ENCODE measurements around the gene PPP1R3F. TPM values are rescaled to one million over a fixed set of nuclear protein-coding genes. Genes with fewer than 3 reads are reported as not detected.
"Not testable (repeated sequence)": the region's sequence is repeated elsewhere in the genome, so short reads cannot be mapped to it uniquely, and the experiment has no call there.

The PPP1R3F gene
- total RNA-seq, 4 donors from 2014 or later: 4.2 to 10.7 (median 8.0) TPM

DNA sequence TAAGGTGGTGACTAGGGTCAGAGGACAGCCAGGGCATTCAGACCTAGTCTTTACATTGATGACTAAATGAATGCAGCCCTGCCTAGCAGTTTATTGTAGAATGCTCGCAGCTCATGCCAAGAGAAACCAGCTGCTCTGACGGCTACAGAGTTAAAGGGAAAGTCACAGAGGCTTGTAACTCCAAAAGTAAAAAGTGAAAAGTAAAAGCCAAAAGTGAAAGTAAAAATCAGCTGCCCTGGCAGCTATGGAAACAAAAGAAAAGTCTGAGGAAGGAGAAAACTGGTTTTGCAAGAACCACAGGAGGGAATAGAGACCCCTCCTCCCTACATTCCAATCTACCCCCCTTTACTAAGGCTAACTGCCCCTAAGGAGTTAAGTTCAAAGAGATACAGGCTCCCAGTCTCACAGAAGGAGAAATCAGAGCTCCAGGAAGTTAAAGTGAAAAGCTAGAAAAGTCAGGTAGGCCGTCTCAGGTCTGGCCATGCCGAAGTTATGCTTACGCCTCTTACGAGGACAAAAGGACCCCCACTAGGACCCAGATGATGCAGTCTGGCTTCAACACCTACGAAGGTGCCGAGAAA is 39.9 kb downstream of the PPP1R3F start:
- peak overlapping the region; percentile 5 to 53 (median 32) for H3K4me3 ChIP-seq
- TF ChIP-seq POLR2A (IDR thresholded peaks at IDR 0.05): no peak
- TF ChIP-seq, protein P1, sequence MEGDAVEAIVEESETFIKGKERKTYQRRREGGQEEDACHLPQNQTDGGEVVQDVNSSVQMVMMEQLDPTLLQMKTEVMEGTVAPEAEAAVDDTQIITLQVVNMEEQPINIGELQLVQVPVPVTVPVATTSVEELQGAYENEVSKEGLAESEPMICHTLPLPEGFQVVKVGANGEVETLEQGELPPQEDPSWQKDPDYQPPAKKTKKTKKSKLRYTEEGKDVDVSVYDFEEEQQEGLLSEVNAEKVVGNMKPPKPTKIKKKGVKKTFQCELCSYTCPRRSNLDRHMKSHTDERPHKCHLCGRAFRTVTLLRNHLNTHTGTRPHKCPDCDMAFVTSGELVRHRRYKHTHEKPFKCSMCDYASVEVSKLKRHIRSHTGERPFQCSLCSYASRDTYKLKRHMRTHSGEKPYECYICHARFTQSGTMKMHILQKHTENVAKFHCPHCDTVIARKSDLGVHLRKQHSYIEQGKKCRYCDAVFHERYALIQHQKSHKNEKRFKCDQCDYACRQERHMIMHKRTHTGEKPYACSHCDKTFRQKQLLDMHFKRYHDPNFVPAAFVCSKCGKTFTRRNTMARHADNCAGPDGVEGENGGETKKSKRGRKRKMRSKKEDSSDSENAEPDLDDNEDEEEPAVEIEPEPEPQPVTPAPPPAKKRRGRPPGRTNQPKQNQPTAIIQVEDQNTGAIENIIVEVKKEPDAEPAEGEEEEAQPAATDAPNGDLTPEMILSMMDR (IDR thresholded peaks at IDR 0.05): no peak
- H3K9me3 ChIP-seq: no peaks in the 10 kb centered on the region
- intact Hi-C loops (cut with DNase I): no loop called here
- WGBS, 2 donors: 0 to 32% methylated on average over 8 of the region's 8 CpGs
- H3K27me3 ChIP-seq: no peaks in the 10 kb centered on the region
- H3K27ac ChIP-seq: peak overlapping the region; percentile 45 to 86 (median 75)
- peaks cover 0 to 21% (median 10%) of the 10 kb centered on the region in 3 donors for H3K4me1 ChIP-seq
- DNase-seq: no peak
- no peaks in the 10 kb centered on the region for H3K36me3 ChIP-seq

DNA sequence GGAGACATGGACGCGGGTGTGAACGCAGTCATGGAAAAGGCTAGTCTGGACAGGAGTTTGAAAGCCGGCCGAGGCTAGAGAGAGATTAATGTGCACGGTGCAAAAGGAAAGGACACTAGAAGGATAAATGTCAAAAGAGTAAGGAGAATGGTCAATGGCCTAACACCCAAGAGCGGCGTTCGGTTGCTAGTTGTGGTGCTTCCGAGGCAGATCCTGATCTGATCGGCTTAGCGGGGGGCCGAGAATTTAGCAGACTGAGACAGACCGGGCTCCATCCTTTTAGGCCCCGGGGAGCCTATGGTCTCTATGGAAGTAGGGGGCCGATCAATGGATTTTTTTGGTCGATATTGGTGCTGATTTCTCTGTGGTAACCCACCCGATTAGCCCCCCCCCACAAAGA is 40.8 kb downstream of the PPP1R3F start:
- no peaks in the 10 kb centered on the region for H3K36me3 ChIP-seq
- WGBS, 2 donors: 73 to 83% methylated on average over 9 to 18 of the region's 18 CpGs
- no peak for DNase-seq
- peaks cover 0 to 21% (median 10%) of the 10 kb centered on the region in 3 donors for H3K4me1 ChIP-seq
- intact Hi-C loops (cut with DNase I): no loop called here
- H3K27me3 ChIP-seq: no peaks in the 10 kb centered on the region
- TF ChIP-seq, protein P1 (IDR thresholded peaks at IDR 0.05): no peak
- no peak for TF ChIP-seq POLR2A (IDR thresholded peaks at IDR 0.05)
- no peak overlapping the region for H3K4me3 ChIP-seq
- H3K27ac ChIP-seq: peak overlapping the region in 2 of 4 donors; percentile 85 to 86
- H3K9me3 ChIP-seq: no peaks in the 10 kb centered on the region

DNA sequence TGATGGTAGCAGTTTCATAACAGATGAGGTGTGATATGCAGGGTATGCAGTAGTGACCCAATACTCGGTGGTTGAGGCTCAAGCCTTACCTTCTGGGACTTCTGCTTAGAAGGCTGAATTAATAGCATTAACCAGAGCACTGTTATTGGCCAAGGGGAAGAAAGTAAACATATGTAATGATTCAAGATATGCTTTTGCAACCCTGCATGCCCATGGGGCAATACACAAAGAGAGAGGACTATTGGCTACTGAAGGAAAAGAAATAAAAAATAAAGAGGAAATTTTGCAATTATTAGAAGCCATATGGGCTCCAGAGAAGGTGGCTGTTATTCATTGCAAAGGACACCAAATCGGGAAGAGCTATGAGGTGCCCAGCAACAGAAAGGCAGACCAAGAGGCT is 42.6 kb downstream of the PPP1R3F start:
- intact Hi-C loops (cut with DNase I): no loop called here
- peaks cover 0 to 21% (median 10%) of the 10 kb centered on the region in 3 donors for H3K4me1 ChIP-seq
- H3K36me3 ChIP-seq: no peaks in the 10 kb centered on the region
- H3K4me3 ChIP-seq: no peak overlapping the region
- TF ChIP-seq, protein P1 (IDR thresholded peaks at IDR 0.05): no peak
- TF ChIP-seq POLR2A (IDR thresholded peaks at IDR 0.05): no peak
- H3K9me3 ChIP-seq: no peaks in the 10 kb centered on the region
- no peak overlapping the region for H3K27ac ChIP-seq
- no peaks in the 10 kb centered on the region for H3K27me3 ChIP-seq
- WGBS, 2 donors: 53 to 84% methylated on average over 2 of the region's 2 CpGs
- DNase-seq: no peak

DNA sequence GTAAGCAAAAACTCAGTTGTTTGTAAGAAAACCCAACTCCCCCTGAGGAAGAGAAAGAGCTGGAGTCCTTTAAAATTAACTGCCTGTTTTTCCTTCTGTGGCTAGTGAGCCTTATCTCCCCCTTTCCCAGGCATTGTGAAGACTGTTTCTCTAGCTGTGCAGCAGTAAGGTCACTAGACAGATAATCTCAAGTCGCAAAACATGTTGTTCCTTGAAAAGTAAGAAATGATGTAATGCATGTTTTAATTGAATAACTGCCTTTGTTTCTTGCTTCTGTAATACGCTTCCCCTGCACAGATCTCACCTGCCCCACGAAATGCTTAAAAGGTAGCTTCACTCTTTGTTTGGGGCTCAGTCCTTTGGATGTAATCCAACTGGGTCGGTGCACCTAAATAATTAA is 46.5 kb downstream of the PPP1R3F start:
- Histone ChIP-seq H3K4me3 (no peak overlapping the region), H3K27ac (no peak overlapping the region), H3K9me3 (no peaks in the 10 kb centered on the region), H3K4me1 (no peaks in the 10 kb centered on the region), H3K36me3 (no peaks in the 10 kb centered on the region), H3K27me3 (no peaks in the 10 kb centered on the region)
- no peak for TF ChIP-seq POLR2A (IDR thresholded peaks at IDR 0.05)
- TF ChIP-seq, protein P1 (IDR thresholded peaks at IDR 0.05): no peak
- intact Hi-C loops (cut with DNase I): no loop called here
- 65 to 67% methylated on average over 4 of the region's 4 CpGs for WGBS, 2 donors
- no peak for DNase-seq

DNA sequence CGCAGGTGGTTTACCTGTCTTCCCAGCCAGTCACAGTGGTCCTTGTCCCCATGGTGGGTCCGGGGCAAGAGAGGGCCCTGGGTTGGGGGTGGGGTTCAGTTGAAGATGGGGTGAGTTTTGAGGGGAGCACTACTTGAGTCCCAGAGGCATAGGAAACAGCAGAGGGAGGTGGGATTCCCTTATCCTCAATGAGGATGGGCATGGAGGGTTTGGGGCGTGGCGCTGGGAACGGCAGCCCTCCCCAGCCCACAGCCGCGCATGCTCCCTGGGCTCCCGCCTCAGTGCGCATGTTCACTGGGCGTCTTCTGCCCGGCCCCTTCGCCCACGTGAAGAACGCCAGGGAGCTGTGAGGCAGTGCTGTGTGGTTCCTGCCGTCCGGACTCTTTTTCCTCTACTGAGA is 52.1 kb downstream of the PPP1R3F start, which contains the start of gene GAGE12J:
Gene GAGE12J, plus strand, starts transcription at position 301 of the 400 bp plus-strand sequence. CDS start 1,157 bp downstream, outside the sequence.
- H3K4me3 ChIP-seq; H3K4me1 ChIP-seq; H3K27me3 ChIP-seq; H3K9me3 ChIP-seq; DNase-seq; H3K36me3 ChIP-seq; intact Hi-C loops (cut with DNase I); H3K27ac ChIP-seq: not testable (repeated sequence)
- WGBS, 2 donors: 100% methylated on average over 1 of the region's 16 CpGs; no CpG with 5 or more reads in 1 of the 2 donors

DNA sequence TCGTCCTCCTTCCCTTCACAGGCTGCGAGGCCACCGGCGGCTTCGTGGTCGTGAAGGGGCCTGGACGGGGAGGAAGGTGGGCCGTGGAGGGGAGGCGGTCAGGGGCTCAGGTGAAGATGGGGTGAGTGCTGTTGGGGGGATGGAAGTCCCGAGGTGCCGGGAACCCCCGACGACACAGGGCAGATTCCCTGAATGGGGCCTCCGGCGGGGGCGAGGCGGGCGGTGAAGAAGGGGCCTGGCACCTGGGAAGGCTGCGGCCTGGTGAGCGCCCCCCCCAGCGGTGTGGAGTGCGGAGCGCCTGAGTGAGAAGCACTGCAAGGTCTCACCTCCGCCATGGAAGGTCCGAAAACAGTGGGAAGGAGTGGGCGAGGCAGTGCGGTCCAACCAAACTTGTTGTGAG is 52.7 kb downstream of the PPP1R3F start:
- DNase-seq; H3K4me3 ChIP-seq; intact Hi-C loops (cut with DNase I); H3K36me3 ChIP-seq; H3K27me3 ChIP-seq; H3K27ac ChIP-seq; H3K4me1 ChIP-seq; H3K9me3 ChIP-seq: not testable (repeated sequence)
- WGBS, 2 donors: no CpG with 5 or more reads among the region's 27 CpGs

DNA sequence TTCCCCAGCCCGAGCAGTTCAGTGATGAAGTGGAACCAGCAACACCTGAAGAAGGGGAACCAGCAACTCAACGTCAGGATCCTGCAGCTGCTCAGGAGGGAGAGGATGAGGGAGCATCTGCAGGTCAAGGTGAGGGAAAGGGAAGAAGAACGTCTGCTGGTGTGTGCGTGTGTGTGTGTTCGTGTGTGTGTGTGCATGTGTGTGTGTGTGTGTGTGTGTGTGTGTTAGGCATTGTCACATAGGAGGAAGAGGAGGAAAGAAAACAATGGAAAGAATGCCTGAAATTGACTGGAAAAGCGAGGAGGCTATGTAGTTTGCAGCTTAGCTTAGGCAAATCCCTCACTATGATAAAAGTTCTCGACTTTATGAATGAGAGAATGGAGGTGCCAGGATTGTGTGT is 54.1 kb downstream of the PPP1R3F start:
- intact Hi-C loops (cut with DNase I); DNase-seq; H3K9me3 ChIP-seq: not testable (repeated sequence)

DNA sequence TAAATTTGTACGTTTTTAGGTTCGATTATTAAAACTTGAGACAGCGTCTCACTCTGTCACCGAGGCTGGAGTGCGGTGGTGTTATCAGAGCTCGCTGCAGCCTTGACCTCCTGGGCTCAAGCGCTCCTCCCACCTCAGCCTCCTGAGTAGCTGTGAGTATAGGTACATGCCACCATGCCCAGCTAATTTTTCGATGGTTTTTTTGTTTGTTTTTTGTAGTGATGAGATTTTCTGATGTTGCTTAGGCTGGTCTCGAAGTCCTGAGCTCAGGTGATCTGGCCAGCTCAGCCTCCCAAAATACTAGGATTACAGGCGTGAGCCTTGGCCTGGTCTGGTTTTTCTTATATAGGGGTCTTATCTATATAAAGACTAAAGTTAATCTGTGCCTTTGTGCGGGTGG is 60.8 kb downstream of the PPP1R3F start:
- H3K4me3 ChIP-seq; H3K27ac ChIP-seq; H3K9me3 ChIP-seq; H3K36me3 ChIP-seq; DNase-seq; intact Hi-C loops (cut with DNase I); H3K27me3 ChIP-seq; H3K4me1 ChIP-seq: not testable (repeated sequence)
- WGBS, 2 donors: 77 to 100% methylated on average over 2 to 7 of the region's 11 CpGs

More for the DNA sequence above, 54.1 kb downstream of the PPP1R3F start:
- H3K36me3 ChIP-seq, H3K27me3 ChIP-seq, H3K4me1 ChIP-seq, H3K4me3 ChIP-seq, H3K27ac ChIP-seq: not testable (repeated sequence)
- WGBS, 2 donors: 54% methylated on average over 4 of the region's 7 CpGs; no CpG with 5 or more reads in 1 of the 2 donors

DNA sequence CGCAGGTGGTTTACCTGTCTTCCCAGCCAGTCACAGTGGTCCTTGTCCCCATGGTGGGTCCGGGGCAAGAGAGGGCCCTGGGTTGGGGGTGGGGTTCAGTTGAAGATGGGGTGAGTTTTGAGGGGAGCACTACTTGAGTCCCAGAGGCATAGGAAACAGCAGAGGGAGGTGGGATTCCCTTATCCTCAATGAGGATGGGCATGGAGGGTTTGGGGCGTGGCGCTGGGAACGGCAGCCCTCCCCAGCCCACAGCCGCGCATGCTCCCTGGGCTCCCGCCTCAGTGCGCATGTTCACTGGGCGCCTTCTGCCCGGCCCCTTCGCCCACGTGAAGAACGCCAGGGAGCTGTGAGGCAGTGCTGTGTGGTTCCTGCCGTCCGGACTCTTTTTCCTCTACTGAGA is 61.7 kb downstream of the PPP1R3F start, which contains the start of gene GAGE13:
Gene GAGE13, plus strand, starts transcription at position 301 of the 400 bp plus-strand sequence. CDS start 1,156 bp downstream, outside the sequence.
- H3K4me3 ChIP-seq; H3K9me3 ChIP-seq; H3K27ac ChIP-seq; H3K27me3 ChIP-seq; H3K4me1 ChIP-seq; H3K36me3 ChIP-seq; DNase-seq; intact Hi-C loops (cut with DNase I): not testable (repeated sequence)
- no CpG with 5 or more reads among the region's 16 CpGs for WGBS, 2 donors

All from esophagus squamous epithelium (tissue), 5 donors.